ENCODE results near the gene NOG. TPM values are rescaled to one million over a fixed set of nuclear protein-coding genes. Genes with fewer than 3 reads are reported as not detected.

NOG gene
- total and polyA plus RNA-seq, 9 of the 15 experiments (the other 6 are each of a cell fraction or from before 2014, with no cell fraction given) = not detected

GRCh38 chr17:56624309-56624708, 30.8 kb downstream of the NOG start:
- H3K4me1 ChIP-seq (replicated peaks in 1 of 2; ENCODE audit: control insufficient read depth in 2 of 2, insufficient read depth in 2 of 2, low read length in 2 of 2) = no peaks in the 10 kb centered on the region; a peak in 1 of 5 replicates
- H3K9me3 ChIP-seq (replicated peaks; ENCODE audit: control insufficient read depth, insufficient read depth, low read depth, low read length) = no peaks in the 10 kb centered on the region
- FAIRE-seq (no peak), ATAC-seq (no peak), DNase-seq (ENCODE audit: extremely low read depth in 1 of 4, low spot score in 3 of 4) (no peak)
- H4K20me1 ChIP-seq (replicated peaks; ENCODE audit: control insufficient read depth, insufficient read depth, low read length) = no peaks in the 10 kb centered on the region
- no peak for TF ChIP-seq POU5F1 (IDR thresholded peaks at IDR 0.05; ENCODE audit: borderline replicate concordance, low read depth, low read length, partially characterized antibody)
- no peak for TF ChIP-seq ZFPM2 (CRISPR knock-in tag; IDR thresholded peaks at IDR 0.05)
- H3K27ac ChIP-seq (ENCODE audit: extremely low read depth, low read depth, low read length) = no peak overlapping the region
- intact Hi-C loops (cut with micrococcal nuclease) = no loop called here
- H3K9me1 ChIP-seq (ENCODE audit: control insufficient read depth, insufficient read depth, low read length) = no peaks in the 10 kb centered on the region
- ChIA-PET CTCF (ENCODE audit: low intra/inter-chr PET ratio) (no interaction called here), POLR2A (interaction anchor here (0.6 kb wide), 1 partner anchor 220 kb away, joined by 3 read pairs; no protein-coding TSS in a partner anchor)
- WGBS (ENCODE audit: insufficient coverage, low coverage, missing lambda C conversion rate) = 4% methylated on average over 2 of the region's 2 CpGs
- H3K36me3 ChIP-seq (ENCODE audit: control insufficient read depth, insufficient read depth, low read length) = no peaks in the 10 kb centered on the region
- H3K27me3 ChIP-seq (ENCODE audit: control insufficient read depth in 2 of 2, insufficient read depth in 2 of 2, low read length in 2 of 2) = peaks cover 2 to 12% of the 10 kb centered on the region in 2 experiments; a peak in 3 of 5 replicates
- in situ Hi-C loops (cut with MboI) = loop anchor here (5.0 kb wide), 1 partner anchor 73 kb away; no protein-coding TSS in a partner anchor
- no TSS peak for BruUV-seq (replicated peaks)
- no peak overlapping the region for H2AFZ ChIP-seq (ENCODE audit: low read depth, low read length)
- no peaks in the 10 kb centered on the region for H3K79me2 ChIP-seq (ENCODE audit: control insufficient read depth, insufficient read depth, low read length)
- no peak overlapping the region for H3K4me2 ChIP-seq (ENCODE audit: insufficient read depth, low read length)
- H3K9ac ChIP-seq (ENCODE audit: insufficient read depth in 1 of 2, low read depth in 2 of 2, low read length in 2 of 2) = no peak overlapping the region
- no peak overlapping the region for H3K4me3 ChIP-seq

- FAIRE-seq = no peak
- H3K27ac ChIP-seq (ENCODE audit: extremely low read depth, low read depth, low read length) = no peak overlapping the region
These were observed 31.4 kb downstream of the NOG start for GRCh38 chr17:56624912-56625311.

More at GRCh38 chr17:56624912-56625311, 31.4 kb downstream of the NOG start:
- no peak for DNase-seq (ENCODE audit: extremely low read depth in 1 of 4, low spot score in 3 of 4)
- Histone ChIP-seq H3K27me3 (ENCODE audit: control insufficient read depth in 2 of 2, insufficient read depth in 2 of 2, low read length in 2 of 2) (peaks cover 2 to 13% of the 10 kb centered on the region in 2 experiments; a peak in 3 of 5 replicates), H3K79me2 (ENCODE audit: control insufficient read depth, insufficient read depth, low read length) (no peaks in the 10 kb centered on the region), H3K4me1 (replicated peaks in 1 of 2; ENCODE audit: control insufficient read depth in 2 of 2, insufficient read depth in 2 of 2, low read length in 2 of 2) (no peaks in the 10 kb centered on the region; a peak in 1 of 5 replicates), H3K9me3 (replicated peaks; ENCODE audit: control insufficient read depth, insufficient read depth, low read depth, low read length) (no peaks in the 10 kb centered on the region), H3K4me2 (ENCODE audit: insufficient read depth, low read length) (no peak overlapping the region), H3K9ac (ENCODE audit: insufficient read depth in 1 of 2, low read depth in 2 of 2, low read length in 2 of 2) (no peak overlapping the region), H4K20me1 (replicated peaks; ENCODE audit: control insufficient read depth, insufficient read depth, low read length) (no peaks in the 10 kb centered on the region), H3K9me1 (ENCODE audit: control insufficient read depth, insufficient read depth, low read length) (no peaks in the 10 kb centered on the region), H3K4me3 (no peak overlapping the region), H3K36me3 (ENCODE audit: control insufficient read depth, insufficient read depth, low read length) (no peaks in the 10 kb centered on the region), H2AFZ (ENCODE audit: low read depth, low read length) (no peak overlapping the region)
- BruUV-seq (replicated peaks) = no TSS peak
- 0% methylated on average over 4 of the region's 4 CpGs for WGBS (ENCODE audit: insufficient coverage, low coverage, missing lambda C conversion rate)
- ChIA-PET POLR2A (no interaction called here), CTCF (ENCODE audit: low intra/inter-chr PET ratio) (no interaction called here)
- no peak for ATAC-seq
- intact Hi-C loops (cut with micrococcal nuclease) (no loop called here), in situ Hi-C loops (cut with MboI) (loop anchor here (5.0 kb wide), 1 partner anchor 72 kb away; no protein-coding TSS in a partner anchor)
- no peak for TF ChIP-seq HES1 (IDR thresholded peaks at IDR 0.05; ENCODE audit: low read depth)
- TF ChIP-seq E2F5 (CRISPR knock-in tag; IDR thresholded peaks at IDR 0.05) = no peak
- no peak for TF ChIP-seq ZC3H11A (IDR thresholded peaks at IDR 0.05; ENCODE audit: low read depth, low read length)
- no peak for TF ChIP-seq PCBP1 (IDR thresholded peaks at IDR 0.05; ENCODE audit: low read depth, low read length, poor library complexity, severe bottlenecking)
- TF ChIP-seq THRA (IDR thresholded peaks at IDR 0.05) = no peak
- TF ChIP-seq ZNF707 (CRISPR knock-in tag; conservative IDR thresholded peaks at IDR 0.05) = no peak
- TF ChIP-seq STAT5A (IDR thresholded peaks at IDR 0.05; ENCODE audit: borderline replicate concordance, low read length) = no peak
- TF ChIP-seq MEIS2 (IDR thresholded peaks at IDR 0.05; ENCODE audit: partially characterized antibody) = no peak
- no peak for TF ChIP-seq ZFP1 (CRISPR knock-in tag; IDR thresholded peaks at IDR 0.05)
- TF ChIP-seq RNF2 (IDR thresholded peaks at IDR 0.05) = no peak
- no peak for TF ChIP-seq BHLHE40 (IDR thresholded peaks at IDR 0.05; ENCODE audit: low read length)
- TF ChIP-seq POLR2B (IDR thresholded peaks at IDR 0.05; ENCODE audit: low read depth, partially characterized antibody) = no peak
- no peak for TF ChIP-seq STAT5B (CRISPR knock-in tag; IDR thresholded peaks at IDR 0.05)

All from K562 (cell line).